SHP77 treated with DMSO at 0.1 percent for 48 hours (cell line): Measurements from ENCODE around the gene ADAMTS15.

ENCODE experiments used
- DNase-seq: peaks from one replicate; lab custom pipeline; 2025; lab: John Stamatoyannopoulos, UW

Gene ADAMTS15

DNA sequence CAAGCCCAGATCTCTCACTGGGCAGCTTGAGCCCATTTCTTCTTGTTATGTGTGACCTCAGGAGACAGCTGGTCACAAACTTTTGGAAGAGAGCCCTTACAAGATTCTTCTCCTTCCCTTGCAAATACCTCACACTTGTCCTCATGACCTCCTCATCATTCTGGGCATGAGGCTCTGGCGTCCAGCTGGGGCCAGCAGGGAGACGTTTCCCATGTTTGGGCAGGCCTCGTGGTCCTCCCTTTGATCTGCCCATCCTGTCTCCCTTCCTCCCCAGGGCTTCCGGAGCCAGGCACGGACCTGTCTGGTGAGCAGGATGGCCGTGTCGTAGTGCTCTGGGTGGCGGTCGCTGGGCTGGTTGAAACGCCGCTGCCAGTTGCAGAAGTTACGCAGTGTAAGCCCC, 29.7 kb upstream of the ADAMTS15 start:
- no peak for DNase-seq

DNA sequence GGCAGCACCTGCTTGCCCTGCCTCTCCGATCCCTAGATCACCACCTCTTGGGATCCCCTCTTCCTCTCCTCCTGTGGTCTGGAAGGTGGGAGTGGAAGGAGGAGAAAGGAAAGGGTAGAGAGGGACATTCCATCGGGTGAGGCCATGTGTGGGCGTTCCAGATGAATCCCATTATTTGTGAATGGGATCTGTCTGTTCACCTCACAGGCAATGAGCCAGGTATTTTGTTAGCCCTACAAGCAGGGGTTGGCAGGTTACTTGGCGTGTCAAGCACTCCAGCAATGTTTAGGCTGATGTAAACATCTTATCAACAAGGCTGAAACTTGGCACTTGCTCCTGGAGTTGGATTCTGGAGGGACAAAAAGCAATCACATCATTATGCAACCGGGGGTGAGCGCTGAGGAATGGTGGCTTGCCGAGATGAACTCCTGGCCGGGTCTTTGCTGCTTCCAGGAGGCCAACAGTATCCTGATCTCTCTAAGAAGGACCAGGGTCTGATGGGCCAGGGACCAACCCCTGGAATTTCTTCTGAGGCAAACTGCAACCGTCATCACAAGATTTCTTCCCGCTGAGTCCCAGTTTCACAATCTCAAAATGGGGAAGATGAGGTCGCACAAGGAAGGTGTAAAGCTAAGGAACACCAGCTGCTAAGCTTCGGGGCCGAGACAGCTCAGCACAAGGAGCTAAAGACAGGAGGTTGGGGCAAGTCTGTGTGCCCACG, 27.8 kb upstream of the ADAMTS15 start:
- no peak for DNase-seq

DNA sequence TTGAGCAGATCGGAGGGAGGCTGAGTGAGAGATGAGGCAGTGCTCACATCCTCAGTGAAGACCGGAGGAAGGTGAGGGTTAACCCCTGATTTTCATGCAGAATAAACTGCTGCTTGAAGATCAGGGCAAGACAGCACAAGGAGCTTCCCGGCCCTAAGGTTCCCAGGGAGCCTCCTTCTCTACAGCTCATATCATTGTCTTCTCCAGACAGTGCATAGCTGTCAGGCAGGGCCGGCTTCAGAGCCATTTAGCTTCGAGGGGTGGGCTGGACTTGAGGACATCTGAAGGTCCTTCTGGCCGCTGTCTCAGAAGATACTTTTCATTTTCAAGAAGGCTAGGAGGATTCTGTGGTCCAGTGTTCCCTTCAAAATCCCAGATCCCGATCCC, 27.3 kb upstream of the ADAMTS15 start:
- no peak for DNase-seq

DNA sequence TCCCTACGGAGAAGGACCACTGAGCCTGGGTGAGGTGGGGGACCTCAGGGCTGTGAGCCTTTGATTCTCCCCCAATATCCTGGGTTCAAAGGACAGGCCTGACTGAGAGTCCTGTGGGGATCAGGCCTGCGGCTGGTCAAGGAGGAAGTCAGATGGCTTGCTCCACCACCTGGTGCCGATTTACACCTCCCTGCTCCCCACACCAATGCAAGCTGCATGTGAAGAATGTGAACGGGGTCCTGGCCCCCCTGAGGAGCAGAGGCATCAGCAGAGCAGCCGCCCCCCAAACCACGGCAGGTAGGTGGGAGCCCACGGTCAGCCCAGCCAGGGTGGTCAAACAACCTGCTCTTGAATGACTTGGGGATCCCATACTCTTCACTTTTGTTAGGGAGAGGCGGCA, 26.7 kb upstream of the ADAMTS15 start:
- DNase-seq = no peak

DNA sequence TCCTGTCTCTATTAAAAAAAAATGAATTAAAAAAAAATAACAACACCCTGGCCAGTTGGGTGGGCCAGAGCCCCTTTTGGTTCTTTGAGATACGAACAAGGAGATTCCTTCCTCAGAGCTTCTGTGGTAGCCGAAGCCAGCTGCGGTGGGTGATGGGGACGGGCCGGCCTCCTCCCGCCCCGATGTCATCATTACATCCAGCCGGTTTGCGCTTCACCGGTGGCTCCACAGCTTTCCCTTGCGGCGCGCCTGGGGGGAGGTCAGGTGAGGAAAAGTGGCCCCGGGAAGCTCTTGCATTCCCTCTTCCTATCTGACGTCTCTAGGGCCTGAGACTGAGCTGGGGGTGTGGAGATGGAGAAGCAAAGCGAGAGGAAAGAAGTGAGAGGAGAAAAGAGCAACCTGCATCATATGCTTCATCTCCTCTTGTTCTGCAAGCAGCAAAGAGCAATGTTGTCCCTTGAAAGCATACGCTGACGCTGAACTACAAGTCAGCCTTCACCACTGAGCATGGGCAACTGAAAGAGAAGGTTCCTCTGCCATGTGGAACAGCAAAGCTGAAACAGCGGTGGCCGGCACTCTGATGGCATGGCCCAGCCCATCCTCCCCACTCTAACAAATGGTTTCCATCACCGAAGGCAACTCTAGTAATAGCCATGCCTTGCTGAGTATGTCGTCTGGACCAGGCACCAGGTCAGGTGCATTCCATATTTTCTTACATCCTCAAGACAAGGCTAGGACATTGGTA, 26.0 kb upstream of the ADAMTS15 start:
- DNase-seq = no peak

DNA sequence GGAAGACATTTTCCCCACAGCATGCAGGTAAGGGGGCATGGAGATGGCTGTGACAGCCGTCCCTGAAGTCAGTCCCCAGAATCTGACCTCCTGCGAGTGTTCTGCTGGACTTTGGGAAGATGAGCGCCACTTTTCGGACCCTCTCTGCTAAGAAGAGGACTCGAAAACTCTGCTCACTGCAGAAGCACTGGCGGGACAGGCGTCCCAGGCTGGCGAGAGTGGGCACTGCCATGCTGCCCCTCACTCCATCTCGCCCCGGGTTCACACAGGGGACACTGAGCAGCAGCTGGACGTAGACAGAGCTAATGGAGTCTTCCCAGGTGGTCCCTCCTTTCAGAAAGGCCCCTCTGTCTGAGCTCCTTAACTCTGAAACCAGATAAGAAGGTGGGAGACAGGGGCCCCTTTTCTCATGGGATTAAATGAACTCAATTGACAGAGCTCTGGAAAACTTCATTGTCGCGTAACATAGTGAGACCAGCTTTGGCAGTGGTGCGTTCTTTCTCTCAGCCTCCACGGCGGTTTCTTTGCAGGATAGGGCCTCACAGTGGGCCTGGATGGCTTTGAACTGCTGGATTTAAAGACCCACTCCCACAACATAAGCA, 24.8 kb upstream of the ADAMTS15 start:
- DNase-seq = no peak

DNA sequence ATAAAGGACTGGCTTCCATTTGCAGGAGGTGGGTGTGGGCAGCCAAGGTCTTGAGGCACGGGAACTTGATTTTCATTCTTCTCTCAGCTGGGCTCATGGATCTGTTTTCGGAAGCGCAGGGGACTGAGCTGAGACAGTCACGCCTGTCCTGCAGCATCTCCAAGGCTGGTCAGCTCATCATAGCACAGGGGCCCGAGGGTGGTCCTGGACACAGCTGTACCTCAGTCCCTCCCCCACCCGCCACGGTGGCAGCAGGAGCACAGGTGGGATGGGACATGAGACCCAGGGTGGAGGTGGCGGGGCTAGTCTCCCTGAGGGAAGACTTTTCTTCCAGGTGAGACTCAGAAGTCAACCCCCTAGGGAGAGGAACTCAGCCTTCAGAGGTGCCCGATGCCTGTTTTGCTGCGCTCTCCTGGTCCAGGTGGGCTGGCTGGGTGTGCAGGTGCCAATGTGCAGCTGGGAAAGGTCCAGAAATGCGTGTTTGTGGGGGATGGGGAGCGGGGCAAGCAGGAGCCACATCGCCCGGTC, 23.8 kb upstream of the ADAMTS15 start:
- no peak for DNase-seq

DNA sequence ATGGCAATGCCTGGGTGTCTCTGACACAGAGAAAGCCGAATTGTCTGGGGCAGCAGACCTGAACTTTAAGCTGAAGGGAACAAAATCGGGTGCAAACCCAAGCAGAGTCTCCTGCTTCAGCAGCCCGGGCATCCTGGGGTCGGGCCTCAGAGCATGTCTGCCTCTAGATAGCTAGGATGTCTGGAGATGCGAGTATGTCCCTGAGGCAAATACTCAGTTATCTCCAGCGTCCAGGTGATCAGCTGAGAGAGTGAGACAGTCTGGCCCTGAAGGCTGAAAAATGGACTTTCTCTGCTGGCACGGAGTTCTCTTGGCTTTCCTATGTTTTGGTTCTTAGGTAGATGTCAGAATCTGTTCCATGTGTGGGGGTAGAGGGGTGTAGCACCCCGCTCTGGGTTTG, 23.3 kb upstream of the ADAMTS15 start:
- DNase-seq = no peak

DNA sequence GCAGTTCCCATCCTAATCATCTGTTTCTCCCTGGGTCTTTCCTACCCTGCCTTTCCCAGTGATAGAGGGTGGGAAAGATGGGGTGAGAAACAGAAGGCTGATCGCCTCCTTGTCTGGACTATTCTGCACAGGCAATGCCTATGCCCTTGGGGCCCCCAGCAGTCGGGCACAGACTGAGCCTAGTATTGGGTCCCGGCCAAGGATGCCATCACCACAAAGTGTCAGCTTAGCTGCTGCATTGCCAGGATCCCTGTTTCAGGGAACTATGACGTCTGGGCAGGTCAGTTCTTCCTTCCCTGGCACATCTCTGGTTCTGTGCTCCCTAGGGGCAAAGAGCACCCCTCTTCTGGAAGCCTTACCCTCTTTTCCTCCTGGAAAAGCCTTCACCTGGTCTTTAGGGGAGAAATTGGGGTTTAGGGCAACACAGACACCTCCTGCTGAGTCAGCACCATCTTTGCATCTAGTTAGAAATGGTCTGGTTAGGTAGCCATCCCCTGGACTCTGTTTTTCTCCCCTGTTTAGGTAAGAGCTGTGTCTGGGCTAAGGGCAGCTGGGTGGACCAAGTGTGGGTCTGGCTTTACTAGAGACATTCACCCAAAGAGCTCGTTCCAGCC, 22.1 kb upstream of the ADAMTS15 start:
- DNase-seq = no peak

DNA sequence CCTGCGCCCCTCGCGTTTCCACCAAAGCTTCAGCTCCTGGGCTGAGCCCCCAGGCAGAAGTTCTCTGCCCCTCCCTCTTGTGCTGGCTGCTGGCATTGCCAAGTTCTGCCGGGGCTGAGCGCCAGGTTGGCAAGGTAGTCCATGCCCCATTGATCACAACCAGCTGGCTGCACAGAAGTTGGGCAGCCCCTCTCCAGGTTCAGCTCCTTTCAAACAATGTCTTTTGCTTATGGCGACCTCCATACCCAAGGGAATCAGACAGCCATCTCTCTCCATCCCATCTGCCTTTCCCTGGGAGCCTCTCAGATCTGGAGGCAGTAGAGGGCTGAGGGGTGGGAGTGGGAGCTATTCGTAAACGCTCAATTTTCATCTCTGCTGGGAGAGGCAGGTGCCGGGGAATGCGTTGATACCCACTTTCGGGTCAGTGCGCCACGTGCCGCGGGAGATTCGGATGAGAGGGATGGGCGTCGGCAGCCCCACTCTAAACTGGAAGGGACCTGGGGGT, 21.6 kb upstream of the ADAMTS15 start:
- DNase-seq = no peak

DNA sequence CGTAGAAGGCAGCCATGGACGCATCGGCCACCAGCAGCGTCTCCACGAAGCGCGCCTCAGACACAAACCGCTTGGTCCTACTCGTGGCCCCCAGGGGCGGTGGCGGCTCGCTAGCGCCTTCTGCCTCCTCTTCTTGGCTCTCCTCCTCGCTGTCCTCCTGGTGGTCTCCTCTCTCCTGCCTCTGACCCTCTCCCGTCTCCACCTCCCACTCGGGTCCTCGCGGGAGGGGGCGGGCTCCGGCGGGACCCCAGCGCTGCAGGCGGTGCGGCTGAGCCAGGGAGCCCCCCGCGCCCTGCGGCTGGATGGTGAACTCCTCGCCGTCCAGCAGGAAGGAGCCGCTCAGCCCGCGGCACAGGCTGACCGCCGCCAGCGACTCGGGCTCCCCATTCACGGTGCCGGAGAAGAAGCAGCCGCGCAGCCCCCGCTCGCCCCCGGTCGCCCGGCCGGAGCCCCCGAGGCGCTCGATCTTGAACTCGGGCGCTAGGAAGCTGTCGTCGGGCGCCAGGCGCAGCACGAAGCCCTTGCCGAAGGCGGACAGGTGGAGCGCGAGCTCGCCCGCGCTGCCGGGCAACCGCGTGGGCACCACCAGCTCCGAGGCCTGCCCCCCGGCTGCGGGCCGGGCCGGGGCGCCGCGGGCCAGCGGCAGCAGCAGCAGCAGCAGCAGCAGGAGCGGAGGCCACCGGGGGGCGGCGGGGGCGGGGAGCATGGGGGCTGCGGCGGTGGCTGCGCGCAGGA, 20.7 kb upstream of the ADAMTS15 start:
- no peak for DNase-seq

DNA sequence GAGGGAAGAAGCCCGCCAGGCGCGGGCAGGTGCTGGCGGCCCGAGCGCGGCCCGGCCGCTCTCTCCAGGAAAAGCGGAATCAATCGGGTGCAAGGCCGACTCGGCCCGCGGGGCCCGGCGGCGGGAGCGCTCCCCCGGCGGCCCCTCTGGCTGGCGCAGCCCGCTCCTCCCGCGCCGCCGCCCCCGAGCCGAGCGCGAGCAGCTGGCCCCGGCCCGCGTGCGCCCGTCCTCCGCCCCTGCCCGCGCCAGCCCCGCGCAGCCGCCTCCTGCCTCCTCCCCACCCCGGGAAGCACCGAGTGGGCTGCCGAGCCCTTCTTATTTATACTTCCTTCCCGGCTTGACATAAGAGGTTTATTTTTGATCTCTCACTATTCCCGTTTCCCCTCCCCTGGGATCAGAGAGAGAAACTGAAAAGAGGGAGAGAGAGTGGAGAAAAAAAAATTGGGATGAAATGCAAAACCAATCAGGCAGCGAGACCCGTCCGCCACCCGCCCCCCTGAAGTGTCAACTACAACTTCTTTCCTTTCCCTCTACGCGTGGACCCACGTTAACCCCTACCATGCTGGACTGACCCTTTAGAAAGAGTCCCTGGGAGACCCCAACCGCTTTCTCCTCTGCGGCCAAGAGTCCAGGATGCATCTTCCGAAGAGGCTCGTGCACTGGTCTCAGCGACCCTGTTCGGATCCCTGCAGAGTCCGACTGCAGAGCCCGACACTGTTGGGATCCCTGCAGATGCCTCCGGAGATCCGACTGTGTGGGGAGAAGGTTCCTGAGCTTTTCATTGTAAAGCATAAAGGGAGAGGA, 19.9 kb upstream of the ADAMTS15 start, which contains the start of gene ADAMTS8:
Gene ADAMTS8, minus strand, starts transcription at position 294 of the 804 bp plus-strand sequence. CDS start 323 bp downstream, outside the sequence.
- DNase-seq = no peak

DNA sequence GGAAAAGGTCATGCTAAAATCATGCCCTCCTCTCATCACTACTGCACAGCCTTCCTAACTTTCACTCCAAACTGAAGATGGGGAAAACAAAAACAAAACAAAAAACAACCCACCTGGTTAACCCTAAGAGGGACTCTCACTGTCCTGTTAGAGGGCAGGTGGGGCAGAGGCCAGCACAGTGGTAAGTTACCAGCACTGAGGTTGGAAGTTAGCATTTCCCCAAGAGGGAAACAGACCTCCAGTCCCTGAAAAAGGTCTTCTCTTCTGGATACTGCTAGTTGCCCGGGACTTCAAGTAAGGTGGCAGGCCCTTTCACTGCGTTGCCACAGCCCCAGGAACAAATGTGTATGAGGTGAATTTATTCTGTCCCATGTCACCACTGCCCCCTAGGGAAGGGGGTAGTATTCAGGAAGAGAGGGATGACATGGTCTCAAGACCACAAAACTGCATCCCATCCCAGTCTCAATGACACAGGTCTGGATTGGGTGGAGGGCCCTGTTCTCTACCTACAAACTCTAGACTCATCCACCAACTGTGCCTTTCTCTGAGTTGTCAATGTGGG, 19.2 kb upstream of the ADAMTS15 start:
- DNase-seq = no peak

DNA sequence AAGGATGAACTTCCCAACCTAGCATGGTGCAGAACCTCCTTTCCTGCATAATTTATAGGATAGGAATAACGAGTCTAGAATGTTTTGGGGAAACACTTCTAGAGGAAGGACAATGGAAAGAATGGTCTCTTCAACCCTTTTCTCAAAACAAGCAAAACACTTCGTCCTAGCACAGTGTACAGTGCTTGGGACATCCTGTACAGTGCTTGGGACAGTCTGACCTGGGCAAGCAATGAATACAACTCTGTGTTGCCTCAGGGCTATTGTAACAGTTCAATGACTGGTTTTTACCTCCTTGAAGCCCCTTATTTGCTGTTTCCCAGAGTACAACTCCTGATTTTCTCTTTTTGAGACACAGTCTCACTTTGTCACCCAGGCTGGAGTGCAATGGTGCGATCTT, 18.5 kb upstream of the ADAMTS15 start:
- DNase-seq = no peak

DNA sequence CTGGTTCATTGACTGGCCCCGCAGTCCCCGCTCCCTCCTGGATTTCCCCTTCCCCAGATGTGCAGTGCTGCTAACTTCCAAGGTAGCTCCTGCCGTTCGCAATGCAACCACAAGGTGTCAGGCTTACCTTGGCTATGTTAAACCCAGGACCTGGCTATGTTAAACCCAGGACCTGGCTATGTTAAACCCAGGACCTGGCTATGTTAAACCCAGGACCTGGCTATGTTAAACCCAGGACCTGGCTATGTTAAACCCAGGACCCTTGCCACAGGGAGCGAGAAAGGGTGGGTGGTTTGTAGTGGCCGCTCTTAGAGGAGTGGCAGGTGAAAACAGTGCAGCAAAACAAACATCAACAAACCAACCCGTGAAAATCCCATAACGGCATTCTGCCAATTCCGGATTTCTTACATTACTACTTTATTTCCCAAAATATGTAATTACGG, 17.1 kb upstream of the ADAMTS15 start:
- DNase-seq = peak; percentile 23

DNA sequence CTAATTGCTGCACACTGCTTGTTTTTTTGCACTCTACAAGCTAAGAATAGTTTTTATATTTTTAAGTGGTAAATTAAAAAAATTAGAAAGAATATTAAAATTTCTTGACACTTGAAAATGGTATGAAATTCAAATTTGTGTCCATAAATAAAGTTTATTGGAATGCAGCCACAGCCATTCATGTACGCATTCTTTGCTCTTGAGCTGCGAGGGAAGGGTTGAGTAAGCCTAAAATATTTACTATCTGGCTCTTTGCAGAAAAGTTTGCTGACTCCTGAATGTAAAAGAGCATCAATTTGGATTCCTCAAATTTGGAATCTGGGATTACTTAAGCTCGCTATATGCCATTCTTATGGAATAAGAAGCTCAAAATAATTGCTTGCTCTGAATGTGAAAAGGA, 16.6 kb upstream of the ADAMTS15 start:
- no peak for DNase-seq

DNA sequence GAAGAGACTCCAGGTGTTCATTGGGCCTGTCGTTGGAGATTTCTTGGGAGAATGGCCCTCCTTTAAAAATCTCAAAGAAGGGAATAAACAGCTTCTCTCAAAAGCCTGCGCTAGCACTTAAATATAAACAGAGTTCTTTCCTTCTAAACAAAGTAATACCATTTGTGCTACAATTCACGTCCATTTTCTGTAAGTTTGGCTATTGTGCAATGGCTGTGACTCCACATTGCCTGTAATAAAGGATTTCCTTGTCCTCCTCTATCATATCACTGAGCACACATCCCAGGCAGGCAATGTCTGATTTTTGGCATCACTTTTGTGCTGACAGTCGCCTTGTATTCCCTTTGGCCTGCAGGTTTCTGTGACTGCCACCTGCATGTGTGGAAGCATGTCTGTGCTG, 15.1 kb upstream of the ADAMTS15 start:
- DNase-seq = no peak

DNA sequence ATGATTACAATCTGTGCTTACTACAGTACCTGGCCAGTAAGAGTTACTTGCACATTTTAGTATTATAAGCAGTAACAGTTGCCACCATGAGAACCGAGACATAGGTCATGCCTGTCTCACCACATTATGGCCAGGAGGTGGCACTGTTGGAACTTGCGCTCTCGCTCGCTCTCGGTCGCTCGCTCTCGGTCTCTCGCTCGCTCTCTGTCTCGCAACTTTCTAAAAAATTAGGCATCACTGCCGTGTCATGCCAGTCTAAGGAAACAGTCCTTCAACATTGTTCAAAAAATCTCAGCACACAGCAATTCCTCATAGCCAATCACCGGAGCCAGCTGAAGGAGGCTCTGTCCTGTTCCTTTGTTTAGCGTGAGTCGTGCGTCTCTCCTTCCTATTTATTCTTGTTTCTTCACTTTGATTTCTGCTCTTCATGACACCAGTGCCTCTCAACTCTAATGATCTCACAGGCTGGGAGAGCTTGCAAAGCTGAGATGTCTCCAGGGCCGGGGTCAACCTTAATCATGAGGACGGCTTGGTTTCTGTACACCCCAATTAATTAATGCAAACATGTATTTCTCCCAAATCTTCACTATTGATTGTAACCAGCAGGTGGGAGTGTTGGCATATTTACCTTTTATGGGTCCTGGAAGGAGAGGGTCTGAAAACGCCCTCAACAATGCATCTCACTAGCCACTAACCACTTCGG, 13.8 kb upstream of the ADAMTS15 start:
- DNase-seq = peak; percentile 57

DNA sequence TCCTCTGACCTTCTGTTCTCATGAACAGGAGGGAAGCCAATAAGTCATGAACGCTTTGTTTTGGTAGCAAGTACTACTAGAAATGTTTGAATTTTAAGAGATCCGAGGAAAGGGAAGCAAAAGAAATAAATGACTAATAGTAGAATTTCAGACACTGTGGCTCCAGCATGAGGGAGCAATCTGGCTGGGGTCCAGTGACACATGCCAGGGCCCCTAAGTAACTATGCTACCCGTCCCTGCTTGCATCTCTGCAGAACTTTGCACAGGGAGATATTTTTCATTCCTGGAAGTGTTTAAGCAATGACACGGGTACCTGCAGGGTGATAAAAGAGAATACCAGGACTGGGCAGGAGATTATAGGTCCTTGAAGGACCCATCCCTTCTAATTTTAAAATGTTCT, 12.8 kb upstream of the ADAMTS15 start:
- no peak for DNase-seq

DNA sequence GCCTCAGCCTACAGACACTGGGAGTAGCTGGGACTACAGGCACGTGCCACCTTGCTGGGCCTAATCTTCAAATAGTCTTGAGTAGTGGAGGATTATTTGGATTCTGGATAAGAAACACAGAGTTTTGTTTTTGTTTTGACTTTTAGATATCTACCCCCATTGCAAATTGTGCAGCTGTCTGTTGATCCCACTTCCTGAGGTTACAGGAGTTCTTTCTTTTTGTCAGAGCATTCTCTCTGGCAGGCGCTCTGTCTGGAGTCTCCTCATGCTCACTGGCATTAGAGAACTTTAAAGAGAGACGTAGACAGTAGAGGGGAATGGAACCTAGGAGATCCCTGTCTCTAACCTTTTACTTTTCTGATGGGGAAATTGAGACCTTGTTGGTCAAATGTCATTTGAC, 12.3 kb upstream of the ADAMTS15 start:
- no peak for DNase-seq
